Trophoblast cell (in vitro differentiated cells and primary cell): ENCODE data around the gene MN1.
A peak's percentile ranks its signal among the peaks of the same experiment; 100 is the strongest.

Experiments used
- DNase-seq, 2 donors: peaks; one replicate each; pipeline ENCODE4 v3.0.0-alpha.2; 2016
- H2AFZ ChIP-seq: 2 replicates; pipeline ENCODE4 v1.6.1; 2013; ENCODE audit warnings: low read length, moderate library complexity, mild to moderate bottlenecking; ENCODE audit not compliant: insufficient read depth, poor library complexity
- H2AK5ac ChIP-seq: 2 replicates; pipeline ENCODE4 v1.6.1; 2013; ENCODE audit warnings: mild to moderate bottlenecking, low read length
- H2BK120ac ChIP-seq: 2 replicates; pipeline ENCODE4 v1.6.1; 2013; ENCODE audit warnings: low read length, mild to moderate bottlenecking, moderate library complexity; ENCODE audit not compliant: insufficient read depth, poor library complexity
- H2BK12ac ChIP-seq: 2 replicates; pipeline ENCODE4 v1.6.1; 2013; ENCODE audit warnings: mild to moderate bottlenecking, low read length, moderate library complexity
- H2BK5ac ChIP-seq: 2 replicates; pipeline ENCODE4 v1.6.1; 2013; ENCODE audit warnings: low read length, low read depth, moderate library complexity, mild to moderate bottlenecking; ENCODE audit not compliant: poor library complexity
- H3K14ac ChIP-seq: 2 replicates; pipeline ENCODE4 v1.6.1; 2013; ENCODE audit warnings: mild to moderate bottlenecking, low read length
- H3K18ac ChIP-seq: 2 replicates; pipeline ENCODE4 v1.6.1; 2013; ENCODE audit warnings: mild to moderate bottlenecking, low read length
- H3K23ac ChIP-seq: 2 replicates; pipeline ENCODE4 v1.6.1; 2013; ENCODE audit warnings: low read length
- H3K27ac ChIP-seq: 2 replicates; pipeline ENCODE4 v1.5.1; 2013; ENCODE audit warnings: low read depth, mild to moderate bottlenecking, inconsistent platforms, low read length, moderate library complexity
- H3K27me3 ChIP-seq: 2 replicates; pipeline ENCODE4 v1.6.1; 2013; ENCODE audit warnings: inconsistent platforms, mild to moderate bottlenecking, low read length, moderate library complexity; ENCODE audit not compliant: insufficient read depth
- H3K36me3 ChIP-seq, 2 experiments: 1 replicate in 1 of 2; 2 replicates in 1 of 2; pipeline ENCODE4 v1.6.1; 2013; ENCODE audit warnings: low read length in 2 of 2, mild to moderate bottlenecking in 2 of 2, moderate library complexity in 1 of 2; ENCODE audit not compliant: insufficient read depth in 2 of 2, control insufficient read depth in 1 of 2
- H3K4ac ChIP-seq: 2 replicates; pipeline ENCODE4 v1.6.1; 2013; ENCODE audit warnings: low read depth, mild to moderate bottlenecking, low read length, moderate library complexity
- H3K4me1 ChIP-seq, 2 experiments: 1 replicate in 1 of 2; 2 replicates in 1 of 2; pipeline ENCODE4 v1.6.1; 2013; ENCODE audit warnings: low read length in 2 of 2, mild to moderate bottlenecking in 2 of 2, moderate library complexity in 1 of 2; ENCODE audit not compliant: insufficient read depth in 2 of 2, control insufficient read depth in 1 of 2
- H3K4me2 ChIP-seq: 2 replicates; pipeline ENCODE4 v1.6.1; 2013; ENCODE audit warnings: inconsistent platforms, mild to moderate bottlenecking, low read length, moderate library complexity
- H3K4me3 ChIP-seq: 2 replicates; pipeline ENCODE4 v1.5.1; 2013; ENCODE audit warnings: mild to moderate bottlenecking, low read depth, low read length, inconsistent platforms
- H3K79me1 ChIP-seq: one replicate; pipeline ENCODE4 v1.6.1; 2013; ENCODE audit warnings: low read length
- H3K79me2 ChIP-seq: 2 replicates; pipeline ENCODE4 v1.6.1; 2013; ENCODE audit warnings: low read length, mild to moderate bottlenecking; ENCODE audit not compliant: control insufficient read depth, insufficient read depth, poor library complexity
- H3K9ac ChIP-seq: 2 replicates; pipeline ENCODE4 v1.6.1; 2013; ENCODE audit warnings: mild to moderate bottlenecking, low read length
- H3K9me3 ChIP-seq: 2 replicates; pipeline ENCODE4 v1.6.1; 2013; ENCODE audit warnings: low read depth, mild to moderate bottlenecking, control low read depth, inconsistent platforms, low read length; ENCODE audit not compliant: insufficient read depth
- H4K12ac ChIP-seq: 2 replicates; pipeline ENCODE4 v1.6.1; 2013; ENCODE audit warnings: low read depth, mild to moderate bottlenecking, low read length, moderate library complexity
- H4K8ac ChIP-seq: 2 replicates; pipeline ENCODE4 v1.6.1; 2013; ENCODE audit warnings: low read depth, mild to moderate bottlenecking, low read length, moderate library complexity
- H4K91ac ChIP-seq: one replicate; pipeline ENCODE4 v1.6.1; 2013; ENCODE audit warnings: low read depth, mild to moderate bottlenecking, low read length, moderate library complexity
- WGBS: extraction: QIAGEN DNeasy Blood & Tissue Kit; methylation state at CpG from one replicate; pipeline ENCODE4 v1.1.7; 2013; ENCODE audit warnings: missing lambda C conversion rate; ENCODE audit not compliant: insufficient read length, insufficient coverage; ENCODE audit errors: extremely low coverage; 5-methylcytosine and 5-hydroxymethylcytosine counted together

Gene MN1

DNA sequence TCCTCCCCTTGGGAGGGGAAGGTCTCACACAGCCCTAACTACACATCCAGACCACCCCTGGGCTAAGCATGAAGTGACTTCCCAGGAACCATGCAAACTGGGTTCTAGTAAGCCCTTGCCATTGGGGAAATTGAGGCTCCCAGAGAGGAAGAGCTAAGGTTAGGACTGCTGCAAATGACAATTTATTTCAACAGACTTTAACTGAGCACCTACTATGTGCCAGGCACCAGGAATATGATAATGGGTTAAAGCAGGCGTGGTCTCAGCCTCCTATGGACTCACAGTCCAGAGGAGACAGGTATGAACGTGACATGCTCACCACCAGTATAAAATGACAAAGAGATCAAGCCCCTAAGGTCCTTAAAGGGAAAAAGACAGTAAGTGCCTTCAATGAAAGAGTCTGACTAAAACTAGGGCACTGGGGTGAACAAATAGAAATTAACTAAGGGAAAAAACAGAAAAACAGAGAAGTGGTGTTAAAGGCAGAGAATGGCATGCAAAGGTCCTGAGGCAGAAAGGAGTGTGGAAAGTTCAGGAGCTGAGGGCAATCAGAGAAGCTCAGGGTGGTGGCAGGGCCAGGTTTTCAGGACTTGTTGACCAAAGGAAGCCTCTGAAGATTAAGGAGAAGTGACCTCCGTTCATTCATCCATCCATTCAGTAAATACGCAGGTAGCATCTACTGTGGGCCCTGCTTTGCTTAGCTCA, 14.4 kb upstream of the MN1 start:
- Histone ChIP-seq H3K4ac (no peak overlapping the region), H3K79me2 (no peaks in the 10 kb centered on the region), H3K23ac (no peak overlapping the region), H3K18ac (no peak overlapping the region), H2BK5ac (no peak overlapping the region), H3K27me3 (no peaks in the 10 kb centered on the region), H2AFZ (no peak overlapping the region), H3K14ac (no peak overlapping the region), H3K36me3 (no peaks in the 10 kb centered on the region), H3K27ac (no peak overlapping the region), H2AK5ac (no peak overlapping the region), H3K9me3 (peaks cover 1% of the 10 kb centered on the region), H3K9ac (no peak overlapping the region), H4K91ac (no peak overlapping the region), H3K4me3 (no peak overlapping the region), H4K8ac (no peak overlapping the region), H2BK120ac (no peak overlapping the region), H2BK12ac (no peak overlapping the region), H3K4me2 (no peak overlapping the region), H3K4me1 (no peaks in the 10 kb centered on the region), H3K79me1 (no peaks in the 10 kb centered on the region), H4K12ac (no peak overlapping the region)
- no peak for DNase-seq
- WGBS: no CpG with 5 or more reads among the region's 4 CpGs

DNA sequence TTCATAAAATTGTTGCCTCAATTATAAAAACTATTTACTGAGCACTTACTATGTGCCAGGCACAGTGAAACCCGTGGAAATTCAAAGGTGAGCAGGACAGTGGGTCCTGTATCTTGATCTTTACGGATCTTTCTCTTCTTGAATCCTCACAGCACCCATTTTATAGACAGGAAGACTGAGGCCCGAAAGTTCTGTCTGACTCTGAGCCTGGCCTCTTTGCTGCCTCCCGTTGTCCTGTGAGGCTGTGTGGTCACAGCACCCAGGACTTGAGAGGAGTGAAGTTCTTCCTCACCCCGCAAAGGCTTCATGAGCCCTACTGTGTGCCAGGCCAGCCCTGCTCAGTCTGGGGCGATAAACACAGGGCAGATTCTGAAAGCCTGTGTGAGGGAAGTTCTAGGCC, 13.4 kb upstream of the MN1 start:
- no peak for DNase-seq
- H2AFZ ChIP-seq: no peak overlapping the region
- H3K4me3 ChIP-seq: no peak overlapping the region
- no peak overlapping the region for H4K91ac ChIP-seq
- H3K27ac ChIP-seq: no peak overlapping the region
- no peaks in the 10 kb centered on the region for H3K79me2 ChIP-seq
- H3K23ac ChIP-seq: no peak overlapping the region
- H3K4ac ChIP-seq: no peak overlapping the region
- no peak overlapping the region for H2BK120ac ChIP-seq
- no peak overlapping the region for H4K12ac ChIP-seq
- no peak overlapping the region for H2AK5ac ChIP-seq
- WGBS: no CpG with 5 or more reads among the region's 6 CpGs
- H2BK5ac ChIP-seq: no peak overlapping the region
- H4K8ac ChIP-seq: no peak overlapping the region
- no peaks in the 10 kb centered on the region for H3K27me3 ChIP-seq
- no peaks in the 10 kb centered on the region for H3K4me1 ChIP-seq
- H3K9ac ChIP-seq: no peak overlapping the region
- H3K79me1 ChIP-seq: no peaks in the 10 kb centered on the region
- no peaks in the 10 kb centered on the region for H3K36me3 ChIP-seq
- H3K9me3 ChIP-seq: peaks cover 1% of the 10 kb centered on the region
- no peak overlapping the region for H2BK12ac ChIP-seq
- H3K18ac ChIP-seq: no peak overlapping the region
- no peak overlapping the region for H3K4me2 ChIP-seq
- no peak overlapping the region for H3K14ac ChIP-seq

DNA sequence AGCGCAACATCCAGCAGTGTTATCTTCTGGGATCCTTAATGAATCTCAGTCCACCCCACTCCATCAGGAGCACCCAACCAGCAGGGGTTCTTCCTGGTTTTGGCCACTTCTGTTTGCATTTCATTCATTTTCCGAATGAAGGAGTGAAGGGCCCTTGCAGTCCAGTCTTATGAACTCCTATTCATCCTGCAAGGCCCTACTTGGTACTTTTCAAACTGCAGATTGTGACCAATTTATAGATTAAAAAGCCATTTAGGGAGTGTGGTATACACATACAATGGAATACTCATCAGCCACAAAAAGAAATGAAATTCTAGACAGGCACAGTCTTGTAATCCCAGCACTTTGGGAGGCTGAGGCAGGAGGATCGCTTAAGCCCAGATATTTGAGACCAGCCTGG, 10.2 kb upstream of the MN1 start:
- Histone ChIP-seq H3K4me1 (no peaks in the 10 kb centered on the region), H3K27me3 (no peaks in the 10 kb centered on the region), H3K23ac (no peak overlapping the region), H3K79me1 (no peaks in the 10 kb centered on the region), H2AK5ac (no peak overlapping the region), H3K9me3 (peaks cover 2% of the 10 kb centered on the region), H3K36me3 (no peaks in the 10 kb centered on the region), H2AFZ (no peak overlapping the region), H2BK120ac (no peak overlapping the region), H3K4me2 (no peak overlapping the region), H3K27ac (no peak overlapping the region), H3K14ac (no peak overlapping the region), H4K91ac (no peak overlapping the region), H4K12ac (no peak overlapping the region), H3K79me2 (no peaks in the 10 kb centered on the region), H3K4ac (no peak overlapping the region), H3K4me3 (no peak overlapping the region), H2BK12ac (no peak overlapping the region), H3K9ac (no peak overlapping the region), H2BK5ac (no peak overlapping the region), H4K8ac (no peak overlapping the region), H3K18ac (no peak overlapping the region)
- WGBS: no CpG with 5 or more reads among the region's 3 CpGs
- no peak for DNase-seq

DNA sequence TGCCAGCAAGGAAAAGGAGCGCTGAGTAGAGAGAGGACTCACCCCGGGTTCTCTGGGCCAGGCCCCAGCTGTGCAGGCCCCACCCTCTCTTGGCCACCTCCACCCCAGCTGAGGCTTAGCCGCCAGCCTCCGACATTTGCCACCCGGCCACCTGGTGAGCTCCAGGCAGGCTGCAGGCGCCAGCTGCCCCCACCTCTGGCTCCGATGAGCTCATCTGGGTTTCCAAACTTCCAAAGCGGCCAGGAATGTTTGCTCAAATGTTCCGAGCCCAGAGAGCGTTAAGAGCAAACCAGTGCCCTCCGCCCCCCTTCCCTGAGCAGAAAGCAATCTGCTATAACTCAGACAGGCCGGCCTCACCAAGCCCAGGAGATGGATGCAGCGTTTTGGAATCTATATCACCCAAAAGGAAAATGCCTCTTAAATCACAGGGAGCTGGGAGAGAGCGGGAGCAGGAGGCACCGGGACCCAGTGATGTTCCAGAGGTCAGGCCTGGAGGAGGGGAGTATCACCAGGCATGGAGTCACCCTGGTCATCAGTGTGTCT, 9.1 kb upstream of the MN1 start:
- Histone ChIP-seq H3K9ac (no peak overlapping the region), H3K27me3 (no peaks in the 10 kb centered on the region), H3K79me1 (no peaks in the 10 kb centered on the region), H3K4ac (no peak overlapping the region), H3K4me2 (no peak overlapping the region), H3K18ac (no peak overlapping the region), H3K36me3 (no peaks in the 10 kb centered on the region), H3K79me2 (no peaks in the 10 kb centered on the region), H3K14ac (no peak overlapping the region), H4K12ac (no peak overlapping the region), H2AK5ac (no peak overlapping the region), H3K27ac (no peak overlapping the region), H3K4me3 (no peak overlapping the region), H2BK120ac (no peak overlapping the region), H2AFZ (no peak overlapping the region), H4K8ac (no peak overlapping the region), H2BK5ac (no peak overlapping the region), H3K9me3 (peaks cover 4% of the 10 kb centered on the region), H3K4me1 (no peaks in the 10 kb centered on the region), H4K91ac (no peak overlapping the region), H2BK12ac (no peak overlapping the region), H3K23ac (no peak overlapping the region)
- DNase-seq: peak in 1 of 2 donors; percentile 14
- no CpG with 5 or more reads among the region's 15 CpGs for WGBS
